Measurements from ENCODE around the gene AMFR.

DNA sequence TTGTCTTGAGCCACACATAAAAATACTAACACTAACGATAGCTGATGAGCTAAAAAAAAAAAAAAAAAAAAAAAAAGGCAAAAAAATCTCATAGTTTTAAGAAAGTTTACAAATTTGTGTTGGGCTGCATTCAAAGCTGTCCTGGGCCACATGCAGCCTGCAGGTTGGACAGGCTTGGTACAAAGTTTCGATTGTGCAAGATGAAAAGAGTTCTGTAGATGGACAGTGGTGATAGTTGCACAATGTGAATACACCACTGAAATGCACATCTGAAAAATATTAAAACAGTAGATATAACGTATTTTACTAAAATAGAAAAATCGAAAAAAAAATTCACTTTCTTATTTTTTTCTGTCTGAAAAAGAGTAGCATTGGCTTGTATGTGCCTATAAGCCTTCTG lies 42.9 kb downstream of the AMFR start:
- TF ChIP-seq, protein P1, sequence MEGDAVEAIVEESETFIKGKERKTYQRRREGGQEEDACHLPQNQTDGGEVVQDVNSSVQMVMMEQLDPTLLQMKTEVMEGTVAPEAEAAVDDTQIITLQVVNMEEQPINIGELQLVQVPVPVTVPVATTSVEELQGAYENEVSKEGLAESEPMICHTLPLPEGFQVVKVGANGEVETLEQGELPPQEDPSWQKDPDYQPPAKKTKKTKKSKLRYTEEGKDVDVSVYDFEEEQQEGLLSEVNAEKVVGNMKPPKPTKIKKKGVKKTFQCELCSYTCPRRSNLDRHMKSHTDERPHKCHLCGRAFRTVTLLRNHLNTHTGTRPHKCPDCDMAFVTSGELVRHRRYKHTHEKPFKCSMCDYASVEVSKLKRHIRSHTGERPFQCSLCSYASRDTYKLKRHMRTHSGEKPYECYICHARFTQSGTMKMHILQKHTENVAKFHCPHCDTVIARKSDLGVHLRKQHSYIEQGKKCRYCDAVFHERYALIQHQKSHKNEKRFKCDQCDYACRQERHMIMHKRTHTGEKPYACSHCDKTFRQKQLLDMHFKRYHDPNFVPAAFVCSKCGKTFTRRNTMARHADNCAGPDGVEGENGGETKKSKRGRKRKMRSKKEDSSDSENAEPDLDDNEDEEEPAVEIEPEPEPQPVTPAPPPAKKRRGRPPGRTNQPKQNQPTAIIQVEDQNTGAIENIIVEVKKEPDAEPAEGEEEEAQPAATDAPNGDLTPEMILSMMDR (IDR thresholded peaks at IDR 0.05): no peak
- TF ChIP-seq POLR2AphosphoS5 (IDR thresholded peaks at IDR 0.05): no peak

All from suprapubic skin (tissue), 3 donors.